NCI-H128 (cell line): ENCODE measurements around the gene BRD2.
"Not testable (repeated sequence)": the region's sequence is repeated elsewhere in the genome, so short reads cannot be mapped to it uniquely, and the experiment has no call there.

Experiments
- DNase-seq: peaks from one replicate; lab custom pipeline; 2025; ENCODE audit not compliant: unreplicated experiment; lab: John Stamatoyannopoulos, UW

The BRD2 gene

GRCh38 chr6:32968093-32968866 lies at the start of gene BRD2:
BRD2 (plus strand) TSS chr6:32968594; CDS start chr6:32972899, 4,305 bp downstream.
- DNase-seq: peak; percentile 92

- DNase-seq: no peak
These were observed 47.7 kb upstream of the BRD2 start for GRCh38 chr6:32920715-32921114.

GRCh38 chr6:32922083-32922482 lies 46.3 kb upstream of the BRD2 start:
- no peak for DNase-seq

- no peak for DNase-seq
These were observed 37.2 kb upstream of the BRD2 start for GRCh38 chr6:32931211-32931610.

GRCh38 chr6:32932132-32932868 lies 36.1 kb upstream of the BRD2 start:
- no peak for DNase-seq

- DNase-seq: peak; percentile 32
These were observed 34.7 kb upstream of the BRD2 start for GRCh38 chr6:32933661-32934085.

GRCh38 chr6:32935551-32936238 lies 32.7 kb upstream of the BRD2 start:
- DNase-seq: no peak

- DNase-seq: no peak
These were observed 31.9 kb upstream of the BRD2 start for GRCh38 chr6:32936239-32937152.

GRCh38 chr6:32937230-32937633 lies 31.2 kb upstream of the BRD2 start:
- DNase-seq: no peak

GRCh38 chr6:32938494-32938893 lies 29.9 kb upstream of the BRD2 start:
- no peak for DNase-seq

- DNase-seq: no peak
These were observed 27.7 kb upstream of the BRD2 start, which contains the start of gene HLA-DMB for GRCh38 chr6:32940656-32941213. HLA-DMB (minus strand) TSS chr6:32941028; CDS start chr6:32940807, 221 bp downstream.

- no peak for DNase-seq
These were observed 27.1 kb upstream of the BRD2 start for GRCh38 chr6:32941214-32941768.

GRCh38 chr6:32942555-32943123 lies 25.8 kb upstream of the BRD2 start:
- not testable (repeated sequence) for DNase-seq

GRCh38 chr6:32943864-32944649 lies 24.3 kb upstream of the BRD2 start:
- DNase-seq: no peak

GRCh38 chr6:32945108-32945760 lies 23.2 kb upstream of the BRD2 start:
- DNase-seq: no peak

GRCh38 chr6:32945953-32946352 lies 22.4 kb upstream of the BRD2 start:
- DNase-seq: no peak

GRCh38 chr6:32946893-32947292 lies 21.5 kb upstream of the BRD2 start:
- DNase-seq: no peak
